Islet precursor cell (in vitro differentiated cells): ENCODE results near the gene AXIN2.
A peak's percentile ranks its signal among the peaks of the same experiment; 100 is the strongest.
"Not testable (repeated sequence)": the region's sequence is repeated elsewhere in the genome, so short reads cannot be mapped to it uniquely, and the experiment has no call there.

ENCODE experiments used
- DNase-seq: peaks from one replicate; pipeline ENCODE4 v3.0.0-alpha.2; 2018

The AXIN2 gene

DNA sequence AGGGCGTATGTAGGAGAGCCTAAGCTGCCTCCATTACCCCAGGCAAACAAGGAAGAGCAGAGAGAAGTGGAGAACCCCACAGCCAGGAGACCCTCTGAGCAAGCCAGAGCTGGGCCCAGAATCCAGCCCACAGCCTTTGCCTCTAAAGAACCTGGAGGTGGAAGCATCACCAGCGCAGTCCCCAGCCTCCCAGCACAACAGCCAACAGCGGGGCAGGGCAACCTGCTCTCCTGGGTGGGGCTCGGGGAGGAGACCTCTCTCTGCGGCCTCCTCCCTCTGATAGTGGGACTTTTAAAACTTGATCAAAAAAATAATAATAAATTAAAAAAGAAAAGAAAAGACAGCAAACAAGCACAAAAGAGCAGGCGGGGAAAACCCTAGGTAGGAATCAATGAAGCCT lies 45.9 kb downstream of the AXIN2 start:
- peak; percentile 73 for DNase-seq

DNA sequence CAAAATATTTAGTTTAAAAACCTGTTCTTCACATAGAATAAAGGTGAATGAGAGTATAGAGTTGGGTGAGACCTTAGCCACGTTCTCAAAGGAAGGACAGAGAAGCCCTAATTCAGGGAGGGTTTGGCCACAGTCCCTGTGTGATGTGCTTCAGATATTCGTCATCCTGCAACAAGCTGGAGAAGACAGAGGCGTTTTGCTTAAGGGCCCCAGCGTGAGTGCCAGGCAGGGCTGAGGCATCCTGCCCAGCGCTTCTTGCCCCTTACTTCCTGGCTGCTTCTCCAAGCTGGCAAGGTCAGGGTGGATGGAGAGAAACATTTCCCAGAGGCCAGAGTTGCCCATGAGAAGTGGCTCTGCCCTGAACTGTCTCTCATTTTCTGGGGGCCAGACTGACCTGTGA lies 46.9 kb downstream of the AXIN2 start:
- DNase-seq, result peak; percentile 49

DNA sequence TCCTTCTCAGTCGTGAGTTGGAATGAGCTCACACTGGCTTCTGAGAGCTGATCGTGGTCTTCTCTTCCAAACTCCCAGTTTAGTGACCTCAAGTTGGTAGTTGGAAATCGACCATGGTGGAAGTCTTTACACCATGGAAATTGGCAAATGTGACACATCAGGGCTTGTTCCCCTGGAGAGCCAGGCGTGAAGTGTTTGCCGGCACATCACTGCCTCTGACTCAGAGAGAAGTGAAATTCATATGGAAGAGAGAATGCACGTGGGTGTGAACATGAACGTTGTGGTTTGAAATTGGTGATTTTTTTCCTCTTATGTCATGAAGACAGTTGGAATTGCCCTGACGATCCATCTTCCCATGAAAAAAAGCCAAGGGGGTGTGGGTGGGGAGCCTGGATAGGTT lies 47.4 kb downstream of the AXIN2 start:
- peak; percentile 31 for DNase-seq

DNA sequence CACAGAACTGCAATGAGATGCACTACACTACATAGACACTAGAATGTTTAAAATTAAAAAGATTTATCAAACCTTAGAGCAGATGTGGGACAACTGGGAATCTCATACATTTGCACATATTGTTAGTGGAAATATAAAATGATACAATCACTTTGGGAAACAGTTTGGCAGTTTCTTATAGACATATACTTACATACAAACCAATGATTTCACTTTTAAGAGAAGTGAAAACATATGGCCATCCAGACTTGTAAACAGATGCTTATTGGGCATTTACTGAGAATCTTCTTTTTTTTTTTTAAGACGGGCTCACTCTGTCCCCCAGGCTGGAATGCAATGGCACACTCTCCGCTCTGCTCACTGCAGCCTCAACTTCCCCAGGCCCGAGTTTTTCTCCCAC lies 50.1 kb downstream of the AXIN2 start:
- no peak for DNase-seq

DNA sequence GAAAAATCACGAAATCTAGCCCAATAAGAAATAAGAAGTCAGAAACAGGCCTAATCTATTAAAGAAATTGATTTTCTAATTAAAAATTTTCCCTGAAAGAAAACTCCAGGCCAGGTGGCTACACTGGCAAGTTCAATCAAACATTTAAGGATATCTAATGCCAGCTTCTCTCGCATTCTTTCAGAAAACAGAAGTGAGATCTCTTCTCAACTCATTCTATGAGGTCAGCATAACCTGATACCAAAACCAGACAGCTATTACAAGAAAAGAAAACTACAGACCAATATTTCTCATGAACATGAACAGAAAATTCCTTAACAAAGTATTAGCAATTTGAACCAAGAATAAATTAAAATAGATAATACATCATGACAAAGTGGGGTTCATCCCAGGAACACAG lies 52.4 kb downstream of the AXIN2 start:
- DNase-seq, result no peak

DNA sequence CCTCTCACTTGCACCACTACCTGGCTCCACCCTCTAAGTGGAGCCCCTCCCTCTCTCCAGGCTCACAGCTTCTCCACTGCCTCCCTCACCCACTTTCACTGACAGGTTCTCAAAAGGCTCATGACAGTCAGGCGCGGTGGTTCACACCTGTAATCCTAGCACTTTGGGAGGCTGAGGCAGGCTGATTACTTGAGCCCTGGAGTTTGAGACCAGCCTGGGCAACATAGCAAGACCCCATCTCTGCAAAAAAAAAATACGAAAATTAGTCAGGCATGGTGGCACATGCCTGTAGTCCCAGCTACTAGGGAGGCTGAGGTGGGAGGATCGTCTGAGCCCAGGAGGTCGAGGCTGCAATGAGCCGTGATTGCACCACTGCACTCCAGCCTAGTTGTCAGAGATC lies 56.8 kb downstream of the AXIN2 start:
- DNase-seq, result not testable (repeated sequence)

DNA sequence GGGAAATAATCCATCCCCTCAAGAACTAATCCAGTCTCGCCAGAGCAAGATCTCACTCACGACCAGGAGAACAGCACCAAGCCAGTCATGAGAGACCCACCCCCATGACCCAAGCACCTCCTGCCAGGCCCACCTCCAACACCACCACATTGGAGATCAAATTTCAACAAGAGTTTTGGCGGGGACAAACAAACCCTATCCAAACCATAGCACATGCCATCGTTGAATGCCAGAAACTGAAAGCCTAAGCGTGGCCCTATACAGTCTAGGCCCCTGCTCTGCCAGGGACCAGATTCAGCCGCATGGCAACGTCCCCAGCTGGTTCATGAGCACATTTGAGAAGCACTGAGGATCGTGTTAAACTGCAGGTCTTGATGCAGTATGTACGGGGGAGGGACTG lies 57.3 kb downstream of the AXIN2 start:
- DNase-seq, result peak; percentile 47

DNA sequence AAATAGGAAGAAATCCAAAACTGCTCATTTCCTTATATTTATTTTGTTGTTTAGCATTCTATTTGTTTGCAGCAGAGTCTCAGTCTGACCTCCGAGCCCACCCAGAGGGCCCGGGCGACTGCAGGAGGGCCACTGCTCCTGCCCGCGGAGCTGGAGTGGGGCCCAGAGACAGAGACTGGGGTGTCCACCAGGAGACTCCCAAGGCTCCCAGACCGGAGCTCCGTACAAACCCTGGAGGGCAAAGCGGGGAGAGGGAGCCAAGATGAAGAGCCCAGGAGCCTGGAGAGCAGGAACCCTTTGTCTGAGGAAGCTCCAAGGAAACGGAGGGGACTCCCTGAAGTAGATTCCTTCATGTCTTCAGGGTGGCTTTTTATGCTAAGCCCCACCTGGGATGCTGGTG lies 57.9 kb downstream of the AXIN2 start:
- no peak for DNase-seq

DNA sequence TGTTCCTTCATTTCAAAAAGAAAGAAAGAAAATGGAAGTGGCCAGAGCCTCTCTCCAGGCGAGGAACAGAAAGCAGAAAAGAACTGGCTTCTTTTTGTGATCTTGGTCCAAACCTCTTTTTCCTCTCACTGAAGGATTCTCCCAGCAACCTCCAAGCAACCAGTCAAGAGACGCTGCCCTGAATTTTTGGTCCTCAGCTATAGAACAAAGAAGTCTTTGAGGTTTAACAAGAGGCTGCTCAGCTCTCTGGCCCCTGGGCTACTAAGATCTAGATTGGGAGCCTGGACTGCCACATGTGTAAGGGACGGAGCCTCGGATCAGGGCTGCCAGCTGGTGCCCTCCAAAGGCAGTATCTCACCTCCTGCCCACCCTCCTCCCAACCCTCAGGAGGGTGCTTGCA lies 62.6 kb downstream of the AXIN2 start:
- peak; percentile 74 for DNase-seq

DNA sequence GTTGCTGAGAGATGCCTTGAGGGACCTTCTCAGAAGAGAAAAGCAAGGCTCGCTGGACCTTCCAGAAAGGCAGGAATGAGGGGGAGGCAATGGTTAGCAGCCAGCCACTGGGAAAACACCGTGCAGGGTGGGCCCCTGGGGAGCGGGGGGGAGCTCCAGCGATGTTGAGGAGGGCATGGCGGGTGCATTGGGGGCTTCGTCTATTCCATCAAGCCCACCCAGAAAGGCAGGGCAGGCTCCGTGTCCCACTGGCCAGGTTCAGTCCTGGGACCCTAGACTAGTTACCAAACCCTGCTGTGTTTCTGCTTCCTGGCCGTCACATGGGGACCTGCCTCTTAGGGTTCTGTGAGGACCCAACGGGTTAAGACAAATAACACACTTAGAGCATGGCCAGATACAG lies 64.6 kb downstream of the AXIN2 start:
- peak; percentile 42 for DNase-seq

DNA sequence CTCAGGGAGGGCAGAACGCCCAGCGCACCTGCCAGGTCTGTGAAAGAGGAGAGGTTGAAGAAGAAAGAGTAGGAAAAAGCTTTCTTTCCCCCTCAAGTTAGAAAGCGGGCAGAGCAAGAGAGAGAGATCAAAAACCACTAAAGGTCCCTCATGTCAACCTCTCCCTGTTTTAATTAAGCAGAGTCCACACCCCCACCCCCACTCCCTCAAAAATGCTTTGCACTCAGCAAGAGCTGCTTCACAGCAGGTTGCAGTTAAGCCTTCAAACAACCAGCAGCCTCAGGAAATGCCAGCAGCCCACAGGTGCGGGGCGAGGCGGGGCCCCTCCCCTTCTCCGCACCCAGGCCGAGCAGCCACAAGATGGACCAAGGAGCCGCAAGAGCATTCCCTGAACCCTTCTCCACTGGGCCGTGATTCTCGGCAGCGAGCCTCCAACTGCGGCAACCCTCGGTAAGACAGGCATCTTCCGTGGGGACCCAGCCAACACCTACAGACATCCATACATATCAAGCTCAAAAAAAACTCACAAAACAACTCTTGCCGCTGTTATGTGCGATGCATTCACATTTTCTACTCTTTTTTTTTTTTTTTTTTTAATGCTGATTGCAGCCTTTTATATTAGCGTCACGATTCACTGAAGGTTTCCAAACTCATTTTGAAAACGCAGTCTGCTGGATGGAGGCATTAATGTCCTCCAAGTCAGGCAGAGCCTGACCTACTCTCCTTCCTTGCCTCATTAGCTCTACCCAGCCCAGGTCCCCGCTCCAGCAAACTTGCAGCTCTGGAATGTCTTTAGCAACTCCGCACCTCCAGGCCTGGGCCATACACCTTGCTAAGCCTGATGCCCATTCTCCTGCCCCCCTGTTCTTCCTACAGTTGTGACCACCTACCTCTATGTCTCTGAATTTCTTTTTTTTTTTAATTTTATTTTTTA lies 66.1 kb downstream of the AXIN2 start:
- peak; percentile 76 for DNase-seq

DNA sequence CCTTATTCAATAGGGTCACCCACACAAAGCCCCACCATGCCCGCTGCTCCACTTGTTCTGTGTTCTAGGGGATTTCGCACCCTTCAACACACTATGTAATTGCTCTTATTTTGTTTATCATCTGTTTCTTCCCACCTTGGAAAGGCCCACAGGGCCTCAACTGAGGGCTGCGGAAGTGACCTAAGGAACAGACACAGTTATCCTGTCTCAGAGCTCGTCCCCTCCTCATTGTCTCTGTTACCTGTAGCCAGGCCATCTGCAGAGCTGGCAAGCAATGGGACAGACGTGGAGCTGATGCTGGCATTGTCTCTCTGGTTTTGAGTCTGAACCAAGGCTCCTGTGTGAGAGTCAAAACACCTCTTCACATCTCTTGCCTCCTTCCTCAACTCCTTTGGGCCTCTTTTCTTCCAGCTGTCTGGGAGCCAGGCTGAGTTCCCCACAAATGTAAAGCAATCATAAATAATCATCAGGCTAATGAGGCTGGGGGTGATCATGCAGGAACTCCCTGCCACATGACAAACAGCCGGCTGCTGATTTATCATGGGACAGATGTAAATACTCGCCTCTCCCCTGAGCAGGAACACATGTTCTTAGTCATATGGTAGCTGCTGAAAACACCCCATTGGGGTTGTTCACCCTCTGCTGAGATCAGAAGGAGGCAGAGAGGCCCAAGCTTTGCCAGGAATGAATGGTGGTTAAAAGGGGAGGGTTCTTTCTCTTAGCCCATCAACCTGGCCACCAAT lies 71.9 kb downstream of the AXIN2 start:
- DNase-seq, result peak; percentile 45

DNA sequence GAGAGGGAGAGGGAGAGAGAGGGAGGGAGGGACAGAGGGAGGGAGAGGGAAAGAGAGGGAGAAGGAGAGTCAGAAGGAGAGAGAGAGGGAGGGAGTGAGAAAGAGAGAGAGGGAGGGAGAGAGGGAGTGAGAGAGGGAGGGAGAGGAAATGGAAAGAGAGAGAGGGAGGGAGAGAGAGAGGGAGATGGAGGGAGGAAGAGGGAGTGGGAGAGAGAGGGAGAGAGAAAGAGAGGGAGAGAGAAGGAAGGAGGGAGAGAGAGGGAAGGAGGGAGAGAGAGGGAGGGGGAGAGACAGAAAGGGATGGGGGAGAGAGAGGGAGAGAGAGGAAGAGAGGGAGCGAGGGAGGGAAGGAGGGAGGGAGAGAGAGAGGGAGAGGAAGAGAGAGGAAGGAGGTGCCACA lies 72.8 kb downstream of the AXIN2 start:
- no peak for DNase-seq

DNA sequence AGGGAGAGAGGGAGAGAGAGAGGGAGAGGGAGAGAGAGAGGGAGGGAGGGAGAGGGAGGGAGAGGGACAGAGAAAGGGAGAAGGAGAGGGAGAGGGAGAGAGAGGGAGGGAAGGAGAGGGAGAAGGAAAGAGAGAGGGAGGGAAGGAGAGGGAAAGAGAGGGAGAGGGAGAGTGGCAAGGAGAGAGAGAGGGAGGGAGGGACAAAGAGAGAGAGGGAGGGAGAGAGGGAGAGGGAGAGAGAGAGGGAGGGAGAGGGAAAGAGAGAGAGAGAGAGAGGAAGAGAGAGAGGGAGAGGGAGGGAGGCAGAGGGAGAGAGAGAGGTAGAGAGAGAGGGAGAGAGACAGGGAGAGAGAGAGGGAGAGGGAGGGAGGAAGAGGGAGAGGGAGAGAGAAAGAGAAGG lies 73.5 kb downstream of the AXIN2 start:
- no peak for DNase-seq

DNA sequence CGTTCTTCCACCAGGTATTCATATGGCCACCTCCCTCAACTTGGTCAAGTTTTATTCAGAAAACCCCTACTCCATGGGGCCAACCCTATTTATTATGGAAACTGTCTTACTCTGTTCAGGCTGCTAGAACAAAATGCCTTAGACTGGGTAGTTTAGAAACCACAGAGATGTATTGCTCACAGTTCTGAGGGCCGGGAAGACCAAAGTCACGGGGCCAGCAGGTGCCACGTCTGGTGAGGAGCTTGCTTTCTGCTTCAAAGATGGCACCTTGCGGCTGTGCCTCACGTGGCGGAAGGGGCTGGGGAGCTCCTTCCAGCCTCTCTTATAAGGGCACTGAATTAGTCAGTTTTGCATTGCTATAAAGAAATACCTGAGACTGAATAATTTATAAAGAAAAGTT lies 74.3 kb downstream of the AXIN2 start:
- DNase-seq, result peak; percentile 43

DNA sequence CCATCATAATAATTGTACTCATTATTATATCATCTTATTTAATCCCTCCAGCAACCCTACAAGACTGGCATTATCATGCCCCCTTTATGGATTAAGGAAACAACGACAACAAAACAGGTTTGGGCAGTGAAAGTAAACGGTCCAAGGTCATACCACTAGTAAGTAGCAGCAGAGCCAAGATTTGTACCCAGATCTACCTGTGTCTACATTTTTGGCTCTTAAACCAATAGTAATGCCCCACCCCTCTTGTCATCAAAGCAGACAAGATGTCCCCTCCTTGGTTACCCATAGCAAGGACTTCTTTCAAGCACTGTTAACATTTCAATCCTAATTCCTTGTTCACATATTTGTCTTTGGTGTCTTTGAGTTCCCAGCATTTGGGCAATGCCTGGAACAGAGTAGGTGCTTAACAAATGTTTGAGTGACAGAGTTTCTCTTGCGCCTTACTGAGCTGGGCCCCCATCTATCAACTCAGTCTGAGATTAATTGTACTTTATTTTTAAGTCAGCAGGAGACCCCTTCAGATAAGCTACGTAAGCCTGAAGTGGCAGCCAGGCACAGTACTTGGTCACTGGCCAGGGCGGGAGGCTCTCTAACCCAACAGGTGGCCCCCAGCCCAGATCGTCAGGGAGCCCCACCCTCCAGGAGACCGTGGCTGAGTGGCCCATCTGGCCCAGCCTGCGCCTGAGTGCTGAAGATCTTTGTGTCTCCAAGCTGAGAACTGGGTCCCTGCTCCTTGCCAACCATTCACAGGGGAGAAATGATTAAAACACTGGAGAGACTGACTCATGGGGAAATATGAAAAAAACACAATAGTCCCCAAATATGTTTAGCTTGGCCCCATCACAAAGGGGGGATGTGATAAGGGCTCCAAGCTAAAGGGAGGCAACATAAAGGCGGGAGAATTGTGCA lies 75.8 kb downstream of the AXIN2 start:
- DNase-seq, result peak; percentile 45

DNA sequence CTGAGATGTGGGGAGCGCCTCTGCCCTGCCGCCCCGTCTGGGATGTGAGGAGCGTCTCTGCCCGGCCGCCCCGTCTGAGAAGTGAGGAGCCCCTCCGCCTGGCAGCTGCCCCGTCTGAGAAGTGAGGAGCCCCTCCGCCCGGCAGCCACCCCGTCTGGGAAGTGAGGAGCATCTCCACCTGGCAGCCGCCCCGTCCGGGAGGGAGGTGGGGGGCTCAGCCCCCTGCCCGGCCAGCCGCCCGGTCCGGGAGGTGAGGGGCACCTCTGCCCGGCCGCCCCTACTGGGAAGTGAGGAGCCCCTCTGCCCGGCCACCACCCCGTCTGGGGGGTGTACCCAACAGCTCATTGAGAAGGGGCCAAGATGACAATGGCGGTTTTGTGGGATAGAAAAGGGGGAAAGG lies 77.0 kb downstream of the AXIN2 start:
- not testable (repeated sequence) for DNase-seq

DNA sequence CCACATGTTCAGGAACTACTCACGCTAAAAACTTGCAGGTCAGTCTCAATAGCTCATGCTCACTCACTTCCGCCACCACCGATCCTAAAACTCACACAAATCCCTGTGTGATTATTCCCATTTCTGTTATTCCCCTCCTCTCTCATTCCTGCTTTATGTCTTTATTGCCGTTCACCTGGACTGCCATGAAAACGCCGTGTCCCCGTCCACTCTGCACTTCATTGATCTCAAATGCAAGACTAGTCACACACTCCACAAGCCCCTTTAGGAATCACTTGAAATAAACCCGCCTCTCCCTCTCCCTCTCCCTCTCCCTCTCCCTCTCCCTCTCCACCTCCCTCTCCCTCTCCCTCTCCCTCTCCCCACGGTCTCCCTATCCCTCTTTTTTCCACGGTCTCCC lies 78.0 kb downstream of the AXIN2 start:
- DNase-seq, result no peak

DNA sequence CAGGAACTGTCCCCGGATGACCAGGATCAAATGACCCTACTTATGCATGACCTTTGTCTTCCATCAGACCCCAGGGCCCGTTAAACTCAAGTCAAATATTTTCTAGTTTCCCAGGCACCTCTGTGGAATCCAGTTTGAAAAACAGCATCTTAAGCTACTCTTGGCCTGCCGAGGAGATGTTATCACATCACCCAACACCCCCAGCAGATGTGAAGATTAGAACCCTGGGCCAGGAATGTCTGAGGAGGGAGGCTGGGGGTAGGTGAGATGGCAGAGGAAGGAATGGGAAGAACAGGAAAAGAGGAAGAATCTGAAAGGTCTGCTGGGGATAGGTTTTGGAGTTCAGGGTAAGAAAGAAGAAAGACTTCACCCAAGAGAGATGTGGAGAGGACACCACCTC lies 79.2 kb downstream of the AXIN2 start:
- no peak for DNase-seq

DNA sequence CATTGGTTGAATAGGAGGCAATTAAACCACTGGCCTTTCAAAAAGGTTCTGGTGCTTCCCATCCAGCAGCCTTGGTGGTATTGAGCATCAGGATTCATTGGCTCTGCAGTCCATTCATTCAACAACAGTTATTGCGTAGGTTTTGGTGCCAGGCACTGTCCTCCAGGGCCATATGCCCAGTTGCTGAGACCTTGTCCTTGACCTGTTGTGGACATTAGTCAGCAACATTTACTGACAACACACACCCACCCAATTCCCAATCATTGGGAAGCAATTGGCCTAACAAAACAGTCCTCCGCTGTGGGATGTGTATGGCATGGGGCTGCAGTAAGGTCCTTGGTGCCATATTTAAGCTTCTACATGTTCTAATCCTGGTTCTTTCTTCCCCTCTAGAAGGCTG lies 82.2 kb downstream of the AXIN2 start:
- no peak for DNase-seq
